COLO829 (cell line): ENCODE results near the gene RXRB.

Experiments
- DNase-seq: peaks from one replicate; pipeline ENCODE4 v3.0.0; 2012; ENCODE audit warnings: low spot score

The RXRB gene

DNA sequence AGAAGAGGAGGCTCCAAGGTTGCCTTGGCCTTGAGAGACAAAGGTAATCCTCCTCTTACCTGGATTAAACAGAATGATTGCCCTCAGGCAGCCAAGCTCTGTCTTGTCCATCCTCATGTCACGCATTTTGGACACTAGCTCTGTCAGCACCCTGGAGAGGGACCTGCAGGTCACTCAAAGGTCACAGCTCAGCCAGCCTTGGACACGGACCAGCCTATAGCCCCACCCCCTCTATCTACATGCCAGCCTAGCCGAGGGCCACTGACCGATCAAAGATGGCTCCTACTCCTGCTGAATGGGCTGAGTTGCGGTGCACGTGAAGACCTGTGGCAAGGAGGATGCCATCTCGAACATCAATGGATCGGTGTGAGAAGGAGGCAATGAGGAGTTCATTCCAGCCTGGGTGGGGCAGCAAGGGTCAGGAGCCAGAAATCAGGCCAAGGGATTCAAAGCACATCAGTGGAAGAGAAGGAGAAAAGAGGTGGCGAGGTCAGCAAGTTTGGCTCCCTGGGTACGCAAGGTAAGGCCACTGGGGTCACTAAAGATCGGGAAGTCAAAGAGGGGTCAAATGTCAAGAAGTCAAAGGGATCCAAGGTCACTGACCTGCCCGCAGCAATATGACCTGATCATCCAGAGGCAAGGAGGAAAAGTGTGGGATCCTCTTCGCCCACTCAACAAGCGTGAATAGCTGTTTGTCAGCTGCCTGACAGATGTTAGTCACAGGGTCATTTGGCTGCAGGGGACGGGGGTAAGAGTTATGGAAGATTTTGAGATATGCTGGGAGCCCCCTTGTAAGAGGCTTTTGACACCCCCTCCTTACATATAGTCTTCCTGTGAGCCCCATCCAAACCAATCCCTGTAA is 4.9 kb downstream of the RXRB start:
- no peak for DNase-seq

DNA sequence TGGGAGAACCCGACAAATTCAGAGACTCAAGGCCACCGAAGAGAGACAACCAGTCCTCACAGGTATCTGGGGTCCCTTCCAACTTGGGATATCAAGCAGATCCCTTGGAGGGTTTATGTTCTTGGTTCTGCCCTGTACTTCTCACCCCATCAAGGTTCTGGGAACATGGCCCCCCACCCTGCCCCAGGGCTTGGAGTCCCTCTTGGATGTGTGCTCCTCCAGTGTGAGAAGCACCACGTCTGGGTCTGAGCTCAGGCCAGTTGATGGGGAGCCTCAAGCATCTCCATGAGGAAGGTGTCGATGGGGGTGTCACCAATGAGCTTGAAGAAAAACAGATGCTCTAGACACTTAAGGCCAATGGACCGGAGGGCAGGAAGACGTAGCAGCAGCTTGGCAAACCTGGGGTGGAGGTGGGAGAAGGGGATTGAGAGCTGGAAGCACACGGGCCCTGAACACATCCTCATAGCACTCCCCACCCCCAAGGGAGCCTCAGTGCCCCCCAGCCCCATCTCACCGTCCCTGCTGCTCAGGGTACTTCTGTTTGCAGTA is 6.0 kb downstream of the RXRB start:
- no peak for DNase-seq

DNA sequence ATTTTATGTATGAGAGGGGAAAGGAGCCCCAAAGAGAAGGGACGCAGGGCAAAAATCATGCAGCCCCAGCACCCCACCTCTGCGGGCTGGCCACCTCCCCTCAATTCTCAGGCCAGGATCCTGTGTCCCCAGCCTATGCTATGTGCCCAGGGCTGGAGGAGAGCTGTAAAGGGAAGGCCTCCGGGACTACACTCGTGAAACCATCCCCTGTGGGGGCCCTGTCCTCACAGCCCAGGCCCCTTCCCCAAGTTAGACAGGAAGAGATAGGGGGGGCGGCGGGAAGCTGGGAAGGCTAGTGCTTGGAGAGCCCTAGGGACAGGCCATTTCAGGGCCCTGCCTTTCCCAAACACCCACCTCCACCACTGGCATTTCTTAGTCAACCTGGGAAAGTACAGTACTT is 6.8 kb downstream of the RXRB start:
- no peak for DNase-seq

DNA sequence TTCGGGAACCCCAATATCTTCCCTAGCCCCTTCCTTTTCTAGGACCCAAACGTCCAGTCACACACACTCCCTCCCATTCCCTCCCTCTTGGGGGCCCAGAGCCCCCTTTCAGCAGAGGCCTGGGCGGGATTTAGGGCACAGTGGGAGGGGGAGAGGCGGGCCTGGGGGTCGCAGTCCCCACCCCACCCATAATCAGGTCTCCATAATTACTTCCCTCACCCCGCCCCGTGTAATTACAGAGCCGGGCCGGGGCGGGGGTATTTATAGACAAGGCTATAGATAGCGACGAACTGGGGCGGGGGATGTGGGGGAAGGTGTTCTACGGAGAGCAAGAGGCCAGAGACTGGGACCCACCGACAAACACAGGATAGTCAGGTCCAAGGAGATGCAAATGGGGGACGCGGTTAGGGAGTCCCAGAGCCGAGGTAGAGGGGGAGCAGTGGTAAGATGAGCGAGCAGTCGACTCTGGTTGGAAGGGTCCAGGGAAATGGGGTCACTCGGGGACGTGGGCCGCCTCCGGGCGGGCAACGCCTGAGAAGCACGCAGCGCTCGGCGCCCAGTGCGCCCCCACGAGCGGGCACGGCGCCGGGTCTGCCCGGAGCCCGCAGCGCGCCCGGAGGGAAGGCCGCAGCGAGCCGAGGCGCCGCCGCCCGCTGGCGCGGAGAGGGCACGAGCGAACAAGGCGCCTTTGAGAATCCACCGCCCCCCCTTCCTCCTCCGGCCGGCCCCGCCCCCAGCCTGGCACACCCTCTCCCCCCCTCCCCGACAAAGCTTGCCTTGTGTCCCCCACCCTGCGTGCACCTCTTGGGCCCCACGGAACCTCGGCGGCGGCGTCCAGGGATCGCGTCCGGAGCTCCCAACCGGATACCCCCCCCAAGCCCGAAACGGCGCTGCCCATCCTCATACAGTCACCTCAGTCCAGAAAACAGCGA is 7.5 kb downstream of the RXRB start:
- peak; percentile 63 for DNase-seq

DNA sequence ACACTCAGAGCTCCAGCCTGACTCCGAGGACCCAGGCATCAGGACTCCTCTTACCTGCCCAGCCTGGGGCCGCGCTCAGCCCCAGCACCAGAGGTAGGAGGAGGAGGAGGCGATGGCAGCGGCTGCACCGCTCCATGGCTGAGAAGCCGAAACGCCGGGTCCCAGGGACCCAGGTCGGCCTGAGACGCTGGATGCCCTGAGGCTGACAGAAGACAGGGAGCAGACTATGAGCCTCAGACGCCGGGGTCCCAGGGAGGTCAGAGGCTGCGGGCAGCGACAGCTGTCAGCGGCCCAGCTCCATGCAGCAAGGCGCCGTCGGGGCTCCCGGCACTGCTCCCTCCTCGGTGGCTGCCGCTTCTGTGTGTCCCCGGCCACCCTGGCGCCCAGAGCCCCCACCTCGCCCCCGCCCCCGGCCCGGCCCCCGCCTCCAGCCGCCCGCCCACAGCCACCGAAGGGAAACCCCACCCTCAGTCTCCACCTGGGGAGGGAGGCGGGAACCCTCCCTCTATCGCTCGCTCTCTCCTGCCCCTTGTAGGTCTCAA is 8.3 kb downstream of the RXRB start, which contains the start of gene COL11A2:
COL11A2 (minus strand) TSS at position 363 of the 542 bp plus-strand sequence; CDS start at position 136, 227 bp downstream.
- DNase-seq = no peak

DNA sequence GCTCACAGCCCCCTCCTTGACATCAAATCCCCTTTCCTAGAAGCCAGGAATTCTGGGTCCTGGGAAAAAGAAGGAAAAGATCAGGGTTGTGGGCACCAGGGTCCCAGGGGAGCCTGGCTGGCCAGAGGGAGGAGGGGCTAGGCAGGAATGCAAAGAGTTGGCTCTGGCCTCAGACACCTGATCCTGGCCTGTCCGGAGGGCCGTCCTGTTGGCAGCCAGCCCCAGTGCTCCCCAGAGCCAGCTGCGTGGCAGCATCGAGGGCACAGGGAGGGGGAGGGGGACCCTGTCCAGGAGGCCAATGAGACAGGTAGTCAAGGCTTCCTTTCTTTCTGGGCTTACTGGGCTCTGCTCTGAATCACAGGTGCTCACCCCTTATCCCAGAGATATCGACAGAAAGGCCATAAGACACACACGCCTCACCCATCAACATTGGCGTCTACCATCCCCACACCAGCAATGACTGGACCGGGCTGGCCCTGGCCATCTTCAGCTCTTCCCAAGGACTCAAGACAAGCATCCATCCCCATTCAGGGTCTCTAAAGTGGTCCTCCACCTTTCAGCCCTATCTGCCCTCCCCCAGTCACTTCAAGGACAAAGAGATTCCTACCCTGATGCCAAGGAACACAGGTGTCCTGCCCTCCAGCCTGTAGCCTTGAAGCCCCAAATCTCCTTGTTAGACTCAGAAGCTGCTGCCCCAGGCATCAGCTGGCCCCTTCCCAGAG is 8.9 kb downstream of the RXRB start:
- DNase-seq = no peak

DNA sequence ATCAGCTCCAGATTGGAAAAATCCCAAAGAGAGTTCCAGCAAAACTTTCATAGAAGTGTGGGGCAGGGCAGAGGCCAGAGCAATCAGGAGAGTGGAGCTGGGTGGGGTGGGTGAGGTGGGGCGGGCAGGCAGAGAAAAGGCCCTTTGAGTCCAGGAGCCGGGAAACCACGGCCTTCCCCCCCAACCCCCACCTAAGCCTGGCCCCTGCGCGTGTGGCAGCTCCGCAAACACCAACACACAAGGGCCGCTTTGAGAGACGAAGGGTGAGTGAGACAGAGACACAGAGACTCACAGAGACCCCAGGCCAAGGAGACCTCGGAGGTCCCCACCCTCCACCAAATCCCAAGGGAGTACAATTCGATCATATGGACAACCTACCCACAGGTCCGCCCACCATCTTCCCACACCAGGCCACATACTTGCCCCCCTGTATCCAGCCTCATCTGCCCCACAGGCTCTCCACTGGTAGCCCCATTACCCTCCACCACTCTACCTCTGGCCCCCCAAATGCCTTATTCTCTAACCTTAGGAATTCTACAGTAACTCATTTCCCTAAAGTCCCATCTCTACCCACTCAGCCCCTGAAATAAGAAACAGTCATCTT is 9.9 kb downstream of the RXRB start:
- DNase-seq = peak; percentile 70

DNA sequence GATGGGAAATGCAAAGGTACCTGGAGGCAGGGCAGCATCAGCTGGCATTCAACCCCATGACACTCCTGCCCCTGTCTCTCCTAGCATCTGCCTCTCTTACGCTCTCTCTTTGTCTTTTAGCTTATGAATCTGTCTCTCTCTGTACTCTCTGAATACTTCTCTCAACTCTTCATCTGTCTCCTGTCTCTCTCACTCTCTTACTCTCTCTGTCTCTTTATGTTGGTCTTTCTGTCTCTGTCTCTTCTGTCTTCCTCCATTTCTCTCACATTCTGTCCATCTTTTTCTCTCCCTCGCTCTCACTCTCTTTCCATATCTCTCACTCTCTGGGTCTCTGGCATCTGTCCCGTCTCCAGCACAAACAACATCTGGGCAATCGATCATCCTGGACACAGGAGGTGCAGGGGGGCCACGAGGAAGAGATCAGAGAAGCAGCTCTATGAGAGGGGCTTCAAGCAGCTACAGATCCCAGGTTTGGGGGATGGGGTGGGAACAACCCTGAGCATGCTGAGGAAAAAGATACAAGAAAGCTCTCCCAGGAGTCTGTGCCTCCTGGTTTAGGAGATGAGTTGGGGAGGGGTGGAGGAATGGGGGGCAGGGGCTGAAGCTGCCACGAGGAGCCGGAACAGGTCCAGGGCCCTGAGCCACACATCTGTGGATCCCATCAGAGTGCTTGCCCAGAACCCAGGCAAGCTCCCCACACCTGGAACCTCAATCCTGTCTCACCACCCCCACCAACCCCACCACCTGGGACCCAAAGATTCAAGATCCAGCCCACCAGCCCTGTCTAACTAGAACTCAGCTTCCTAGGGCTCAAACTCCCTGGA is 10.6 kb downstream of the RXRB start:
- no peak for DNase-seq

DNA sequence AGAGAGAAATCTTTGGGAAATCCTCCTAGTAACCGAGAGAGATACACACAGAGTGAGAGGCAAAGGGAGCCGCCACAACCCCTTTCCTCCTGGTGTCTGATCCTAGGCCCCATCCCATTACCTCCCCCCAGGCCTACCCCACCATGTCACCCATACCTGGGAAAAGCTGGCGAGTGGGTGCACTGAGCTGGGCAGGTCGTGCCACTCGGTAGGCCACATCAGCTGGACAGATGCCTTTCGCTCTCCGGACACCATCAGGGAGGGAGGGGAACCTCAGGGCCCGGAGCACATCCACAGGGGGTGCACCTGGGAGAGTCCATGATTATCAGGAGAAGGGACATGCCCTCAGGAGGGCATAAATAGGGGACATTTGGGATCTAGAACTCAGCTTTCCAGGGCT is 11.3 kb downstream of the RXRB start:
- DNase-seq = no peak

DNA sequence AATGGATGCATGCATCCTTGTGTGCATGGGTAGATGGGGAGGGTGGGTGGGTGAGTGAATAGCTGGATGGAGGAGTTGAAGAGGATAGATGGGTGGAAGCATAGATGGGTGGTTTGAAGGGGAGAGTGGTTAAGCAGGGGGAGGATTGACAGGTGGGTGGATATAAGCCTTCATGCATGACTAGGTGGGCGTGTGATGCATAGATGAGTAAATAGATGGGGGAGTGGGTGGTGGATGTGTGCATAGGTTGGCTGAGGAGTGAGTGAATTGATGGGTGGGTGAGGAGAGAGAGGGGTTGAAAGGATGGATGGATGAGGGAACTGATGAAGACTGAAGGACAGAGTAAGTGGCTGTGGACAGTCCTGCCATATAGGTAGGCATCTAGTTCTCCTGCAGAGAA is 12.7 kb downstream of the RXRB start:
- DNase-seq = no peak

DNA sequence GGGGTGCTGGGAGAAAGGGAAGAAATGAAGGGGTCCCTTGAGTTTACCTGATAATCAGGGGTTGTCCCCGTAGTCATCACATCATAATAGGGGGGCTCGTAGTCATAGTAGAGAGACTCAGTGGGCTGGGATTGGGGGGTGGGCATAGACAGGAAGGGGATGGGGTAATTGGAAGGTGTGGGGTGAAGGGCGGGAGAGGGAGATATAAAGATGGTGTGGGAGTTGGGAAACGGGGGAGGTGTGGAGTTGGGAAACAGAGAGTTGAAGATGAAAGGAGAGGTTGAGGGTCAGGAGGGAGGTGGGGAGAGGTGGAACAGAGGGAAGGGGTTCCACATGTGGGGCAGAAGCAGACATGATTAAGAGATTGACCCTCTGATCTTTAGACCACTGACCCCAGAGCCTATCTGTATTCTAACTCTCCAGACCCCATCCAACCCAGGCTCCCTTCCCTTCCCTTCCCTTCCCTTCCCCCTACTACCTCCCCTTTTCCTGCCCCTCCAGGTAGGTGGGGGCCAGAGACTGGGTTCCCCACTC is 14.7 kb downstream of the RXRB start:
- no peak for DNase-seq

DNA sequence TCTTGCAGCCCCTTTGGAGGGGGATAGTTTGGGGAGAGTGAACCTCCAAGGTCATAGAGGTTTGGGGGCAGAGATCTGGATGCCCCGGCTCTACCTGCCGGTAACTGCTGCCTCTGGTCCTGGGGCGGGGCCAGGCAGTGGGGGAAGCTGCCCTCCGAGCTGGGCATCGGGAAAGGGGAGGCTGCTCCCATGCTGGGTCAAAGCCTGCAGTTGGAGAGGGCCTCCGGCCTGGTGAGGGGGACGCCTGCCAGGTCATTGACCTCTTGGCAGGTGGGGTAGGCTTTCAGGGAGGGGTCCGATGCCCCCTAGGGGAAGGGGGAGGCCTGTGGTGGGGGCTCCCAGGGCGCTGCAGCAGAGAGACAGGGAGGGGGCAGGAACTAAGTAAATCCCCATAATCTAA is 15.3 kb downstream of the RXRB start:
- DNase-seq = no peak

DNA sequence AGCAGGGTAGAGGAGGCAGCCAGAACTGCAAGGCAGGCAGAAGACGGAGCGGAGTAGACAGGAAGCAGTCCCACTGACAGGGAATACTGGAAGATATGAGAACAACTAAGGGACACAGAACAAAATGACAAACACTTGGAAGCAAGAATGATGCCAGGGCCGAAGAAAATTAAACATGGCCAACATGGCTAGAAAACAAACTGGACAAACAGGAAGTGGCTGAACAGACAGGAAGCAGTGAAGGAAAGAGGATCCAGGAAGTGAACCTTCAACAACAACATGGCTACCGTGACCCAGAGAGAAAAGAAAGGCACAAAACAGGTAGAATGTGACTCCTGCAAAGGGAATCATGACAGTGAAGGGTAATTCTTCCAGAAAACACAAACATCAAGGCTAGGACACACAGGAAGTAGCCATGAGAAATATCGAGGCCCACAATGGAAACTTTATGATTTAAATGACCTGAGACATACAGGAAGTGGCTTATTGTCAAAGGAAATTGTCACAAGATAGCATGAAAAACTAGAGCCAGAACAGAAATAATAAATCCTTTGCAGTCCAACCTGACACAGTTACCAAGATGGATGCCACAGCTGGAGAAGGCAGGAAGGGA is 17.3 kb downstream of the RXRB start:
- DNase-seq = no peak

DNA sequence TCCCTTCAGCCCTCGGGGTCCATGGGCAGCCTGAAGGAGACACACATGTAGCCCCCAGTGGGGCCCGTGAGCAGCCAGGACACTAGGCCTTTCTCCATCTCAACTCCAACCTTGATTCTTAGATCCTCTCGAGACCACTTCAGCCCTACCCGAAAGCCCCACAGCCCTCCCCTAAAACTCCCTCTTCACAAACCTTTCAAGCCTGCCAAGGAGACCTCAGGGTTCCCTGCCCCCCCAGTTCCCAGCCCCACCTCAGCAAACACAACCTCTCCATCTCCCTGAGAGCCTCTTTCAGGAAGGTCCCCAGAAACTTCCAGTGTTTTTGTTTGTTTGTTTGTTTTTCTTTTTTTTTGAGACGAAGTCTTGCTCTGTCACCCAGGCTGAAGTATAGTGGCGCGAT is 19.3 kb downstream of the RXRB start:
- DNase-seq = no peak

DNA sequence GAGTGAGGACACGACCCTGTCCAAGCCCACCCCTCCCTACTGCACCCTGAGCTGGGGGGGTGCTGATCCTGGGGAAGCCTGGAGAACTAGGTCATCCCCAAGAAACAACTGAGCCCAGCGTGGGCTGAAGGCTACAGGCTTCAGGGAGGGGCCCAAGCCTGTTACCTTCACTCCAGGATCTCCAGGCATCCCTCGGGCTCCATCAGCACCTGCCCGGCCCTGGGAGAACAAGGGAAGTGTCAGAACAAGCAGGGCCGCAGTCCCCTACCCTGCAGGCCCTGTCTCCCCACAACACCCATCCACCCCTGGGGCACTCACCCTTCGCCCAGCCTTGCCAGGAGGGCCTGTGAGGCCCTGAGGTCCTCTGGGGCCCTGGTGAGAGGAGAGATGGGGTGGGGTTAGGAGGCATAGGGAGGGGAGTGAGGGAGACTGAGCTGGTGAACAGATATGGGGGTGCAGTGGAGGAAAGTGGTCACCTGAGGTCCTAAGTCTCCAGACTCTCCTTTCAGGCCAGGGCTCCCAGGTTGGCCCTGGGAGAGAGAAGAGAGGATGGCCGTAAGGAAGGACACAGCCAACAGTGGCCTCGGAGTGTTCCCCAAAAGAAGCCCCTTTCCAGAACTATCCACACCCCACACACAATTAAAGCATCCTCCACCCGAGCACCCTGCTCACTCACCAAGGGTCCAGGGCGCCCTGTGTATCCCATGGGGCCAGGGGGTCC is 21.6 kb downstream of the RXRB start:
- no peak for DNase-seq

DNA sequence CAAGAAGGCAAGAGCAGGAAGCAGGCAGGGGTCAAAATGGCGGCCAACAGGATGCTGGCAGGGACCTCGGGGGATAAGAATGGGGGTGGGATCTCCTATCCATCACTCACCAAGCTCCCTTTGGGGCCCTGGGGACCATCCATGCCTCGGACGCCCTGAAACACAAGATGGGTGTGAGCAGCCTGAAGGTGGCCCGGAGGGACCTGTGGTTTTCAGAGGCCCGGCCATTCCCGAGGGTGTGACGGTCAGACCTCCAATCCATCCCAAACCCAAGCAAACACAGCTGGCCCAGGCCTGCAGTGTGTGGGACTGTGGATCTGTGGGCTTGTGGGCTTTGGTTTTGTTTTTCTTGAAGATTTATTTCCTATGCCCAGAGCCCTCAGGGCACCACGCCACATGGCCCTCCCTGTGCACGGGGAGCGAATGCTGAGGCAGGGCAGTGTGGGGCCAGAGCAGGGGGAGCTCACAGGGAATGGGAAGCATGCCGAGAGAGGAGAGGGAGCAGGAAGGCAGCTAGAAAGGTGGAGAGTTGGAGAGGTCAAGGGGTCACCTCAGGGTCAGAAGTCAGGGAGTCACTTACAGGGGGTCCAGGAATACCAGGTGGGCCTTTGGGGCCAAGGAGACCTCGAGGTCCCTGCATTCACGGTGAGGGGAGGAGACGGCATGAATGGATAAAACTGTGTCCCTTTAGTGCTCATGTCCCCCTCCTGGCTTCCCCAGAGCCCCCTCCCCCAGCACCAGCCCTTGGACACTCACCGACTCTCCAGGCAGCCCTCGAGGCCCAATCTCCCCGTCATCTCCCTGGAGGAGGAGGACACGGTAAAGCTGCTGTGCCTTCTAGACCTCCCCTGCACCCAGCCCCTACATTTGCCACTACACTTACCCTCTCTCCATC is 22.7 kb downstream of the RXRB start:
- no peak for DNase-seq

DNA sequence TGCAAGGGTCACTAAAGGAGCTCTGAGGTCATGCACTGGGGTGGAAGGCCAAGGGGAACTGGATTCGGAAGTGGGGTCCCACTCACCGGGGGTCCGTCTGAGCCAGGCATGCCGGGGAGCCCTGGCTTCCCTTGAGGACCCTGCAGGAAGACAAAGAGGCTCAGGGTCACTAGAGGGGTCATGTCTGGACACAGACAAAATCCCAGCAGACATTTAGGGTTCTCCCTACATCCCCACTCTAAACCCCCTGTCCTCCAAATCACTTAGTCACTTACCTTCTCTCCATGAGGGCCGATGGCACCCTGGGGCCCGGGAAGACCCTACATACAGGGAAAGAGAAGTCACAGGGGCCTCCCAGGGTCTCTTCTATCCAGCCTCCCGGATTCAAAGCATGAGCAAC is 23.6 kb downstream of the RXRB start:
- no peak for DNase-seq
